Stimulated activated CD8-positive, alpha-beta memory T cell treated with anti-CD3 and anti-CD28 coated beads, Interleukin-7, amount 100 ng/mL, for 1 hour (primary cell): ENCODE data around the gene SMC1B.

Source experiments
- DNase-seq, 2 donors: peaks; one replicate each; pipeline ENCODE4 v3.0.0-alpha.2; 2020; ENCODE audit warnings: low read depth in 2 of 2

SMC1B gene

DNA sequence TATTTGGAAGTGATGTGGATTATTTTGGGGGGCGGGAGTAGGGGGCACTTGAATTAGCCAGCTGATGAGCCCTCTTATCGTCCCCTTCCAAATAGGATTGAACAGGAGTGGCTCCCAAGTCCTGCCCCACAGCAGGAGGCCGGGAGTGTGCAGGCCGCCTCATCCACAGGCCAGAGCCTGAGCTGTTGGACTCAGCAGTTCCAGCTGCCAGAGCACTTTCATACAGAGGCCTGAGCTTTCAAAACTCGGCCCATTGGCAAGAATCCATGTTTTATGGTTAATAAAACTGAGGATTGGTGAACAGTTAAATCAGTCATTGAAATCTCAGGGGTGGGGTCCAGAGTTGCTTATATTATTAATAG is 94.1 kb downstream of the SMC1B start:
- DNase-seq: no peak

DNA sequence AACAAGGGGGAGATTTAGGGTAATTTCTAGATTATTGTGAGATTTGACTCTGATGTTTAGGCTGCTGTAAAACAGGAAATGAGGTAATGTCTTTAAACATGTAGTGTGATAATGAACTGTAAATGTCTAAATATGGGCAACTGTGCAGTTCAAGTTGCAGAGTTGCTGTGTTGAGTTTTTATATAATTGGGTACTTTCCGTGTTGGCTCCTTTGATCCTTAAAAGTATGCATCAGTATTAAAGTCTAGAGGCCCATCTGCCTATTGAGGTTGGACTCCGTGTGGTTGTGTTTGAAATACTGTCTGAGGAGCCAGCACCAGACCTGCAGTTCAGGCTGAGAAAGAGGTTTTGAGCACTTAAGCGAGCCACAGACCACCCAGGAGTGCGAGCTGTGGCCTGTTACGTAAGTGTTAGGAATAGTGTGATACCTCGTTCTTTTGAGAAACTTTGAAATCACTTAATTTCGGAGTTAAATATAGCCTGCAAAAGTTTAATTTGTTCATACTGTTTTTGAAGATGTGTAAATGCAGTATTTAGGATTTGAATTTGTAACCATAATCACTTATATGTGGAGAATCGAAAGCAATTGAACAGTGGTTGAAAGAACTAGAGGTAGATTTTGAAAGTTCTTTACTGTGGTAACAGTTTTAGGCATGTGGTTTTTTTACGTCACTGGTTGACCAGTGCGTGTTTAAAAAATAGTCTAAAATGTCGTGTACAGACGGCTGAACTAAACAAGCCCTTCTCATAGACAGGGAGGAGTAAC is 94.7 kb downstream of the SMC1B start:
- peak in 1 of 2 donors; percentile 30 for DNase-seq

DNA sequence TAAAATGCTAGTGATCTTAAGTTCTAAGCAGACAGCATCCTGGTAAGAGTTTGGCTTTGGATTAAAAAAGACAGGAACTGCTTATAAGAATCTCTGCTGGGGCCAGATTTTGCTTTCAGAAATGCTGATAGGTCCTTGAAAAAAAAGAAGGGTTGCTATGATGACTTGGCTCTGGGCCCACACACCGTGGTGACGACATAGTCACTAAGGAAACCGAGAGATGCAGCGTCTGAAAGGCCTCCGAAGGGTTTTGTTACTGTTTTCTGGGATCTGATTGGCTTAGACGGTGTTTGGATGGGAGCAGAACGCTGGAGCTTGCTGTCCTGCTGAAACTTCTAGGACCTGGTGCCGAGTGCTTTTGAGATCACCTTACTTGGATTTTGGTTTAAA is 95.2 kb downstream of the SMC1B start:
- peak; percentile 67 to 73 for DNase-seq

DNA sequence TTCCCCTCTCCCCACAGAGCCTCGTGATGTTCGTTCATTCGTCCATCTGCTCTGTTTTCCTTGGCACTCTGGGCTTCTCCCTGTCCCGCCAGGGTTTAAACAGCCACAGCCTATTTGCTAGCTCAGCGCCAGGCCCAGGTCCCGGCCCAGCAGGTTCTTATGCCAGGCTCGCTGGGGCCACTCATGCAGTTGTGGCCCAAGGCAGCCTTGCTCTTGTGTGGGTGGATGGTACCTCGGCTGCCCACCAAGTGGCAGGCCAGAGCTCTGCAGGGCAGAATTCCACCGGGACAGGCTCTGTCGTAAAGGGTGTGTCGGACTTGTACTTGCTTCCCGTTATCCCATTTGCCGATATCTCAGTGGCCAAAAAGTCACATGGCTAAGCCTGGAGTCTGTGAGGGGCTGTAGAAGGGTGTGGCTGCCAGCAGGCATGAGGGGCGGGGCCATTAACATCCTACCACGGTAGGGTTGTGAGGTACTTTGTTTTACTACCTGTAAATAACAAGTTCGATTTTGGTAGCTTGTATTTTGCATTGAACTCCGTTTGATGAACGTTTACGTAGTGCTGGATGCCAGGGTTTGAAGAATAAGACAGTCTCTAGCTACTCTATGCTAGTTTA is 95.7 kb downstream of the SMC1B start:
- no peak for DNase-seq

DNA sequence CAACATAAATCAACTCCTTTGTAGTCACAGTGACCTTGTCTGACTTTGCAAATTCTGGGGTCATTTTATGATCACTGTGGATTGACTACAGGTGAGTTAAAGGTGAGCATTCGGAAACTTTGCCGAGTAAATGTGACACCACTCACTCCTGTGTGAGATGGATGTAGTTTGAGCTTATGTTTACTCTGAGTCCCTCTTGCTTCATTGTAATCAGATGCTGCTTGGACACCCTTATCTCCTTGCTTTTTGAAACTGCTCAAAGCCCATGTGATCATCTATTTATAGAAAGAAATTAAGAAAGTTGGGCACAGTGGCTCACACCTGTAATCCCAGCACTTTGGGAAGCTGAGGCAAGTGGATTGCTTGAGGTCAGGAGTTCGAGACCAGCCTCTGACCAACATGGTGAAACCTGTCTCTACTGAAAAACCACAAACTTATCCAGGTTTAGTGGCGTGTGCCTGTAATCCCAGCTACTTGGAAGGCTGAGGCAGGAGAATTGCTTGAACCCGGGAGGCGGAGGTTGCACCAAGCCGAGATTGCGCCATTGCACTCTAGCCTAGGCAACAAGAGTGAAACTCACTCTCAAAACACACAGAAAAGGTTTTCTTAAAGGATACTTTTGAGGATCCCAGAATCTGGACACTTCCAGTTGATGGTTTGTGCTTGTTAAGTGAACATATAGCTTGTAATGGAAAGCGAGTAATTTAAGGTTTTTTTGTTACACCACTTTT is 96.4 kb downstream of the SMC1B start:
- DNase-seq: no peak

DNA sequence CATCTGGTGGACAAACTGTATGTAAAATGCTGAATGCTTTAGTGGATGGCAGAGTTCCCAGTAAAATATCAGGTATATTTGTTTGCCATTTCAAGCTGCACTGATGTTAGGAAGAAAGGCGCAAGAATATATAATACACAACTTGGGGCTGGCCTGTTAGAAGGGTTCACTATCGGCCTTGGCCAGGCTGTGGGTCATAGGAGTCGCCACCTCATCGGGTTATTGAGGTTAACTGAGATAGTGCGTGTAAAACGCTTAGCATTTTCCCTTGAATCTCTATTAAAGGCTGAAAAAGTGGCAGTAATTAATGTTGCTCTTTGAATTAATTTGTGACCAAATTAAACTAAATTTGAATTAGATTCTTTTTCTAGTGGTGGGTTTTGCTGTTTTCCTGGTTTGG is 98.6 kb downstream of the SMC1B start:
- DNase-seq: no peak

DNA sequence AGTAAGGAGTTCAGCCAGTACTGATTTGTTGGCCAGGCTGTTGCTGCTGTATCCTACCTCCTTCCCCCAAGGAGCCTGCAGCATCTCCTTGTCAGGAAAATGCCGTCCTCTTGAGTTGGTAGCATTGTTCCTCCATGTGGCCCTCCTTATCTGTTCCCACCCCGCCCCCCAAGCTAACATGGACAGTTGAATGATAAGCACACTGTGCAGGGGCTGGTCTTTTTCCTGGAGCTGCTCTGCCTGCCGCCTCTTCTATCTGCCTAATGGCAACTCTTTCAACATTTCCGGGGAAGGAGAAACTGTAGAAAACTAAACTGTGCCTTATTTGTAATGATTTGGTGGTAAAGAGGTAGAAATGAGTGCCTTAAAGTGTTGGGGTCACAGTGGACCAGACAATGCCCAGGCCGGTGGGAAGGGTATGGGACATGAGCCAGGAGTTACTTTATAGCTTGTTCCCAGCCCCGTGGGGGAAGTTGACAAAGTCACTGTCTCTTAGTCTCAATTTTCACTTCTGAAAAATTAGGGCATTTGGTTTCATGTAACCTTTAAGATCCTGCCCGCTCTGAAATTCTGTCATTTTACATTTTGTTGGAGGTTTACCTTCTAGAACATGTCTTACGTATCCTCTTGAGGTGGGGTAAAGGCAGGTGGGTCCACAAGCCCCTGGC is 99.2 kb downstream of the SMC1B start:
- DNase-seq: no peak

DNA sequence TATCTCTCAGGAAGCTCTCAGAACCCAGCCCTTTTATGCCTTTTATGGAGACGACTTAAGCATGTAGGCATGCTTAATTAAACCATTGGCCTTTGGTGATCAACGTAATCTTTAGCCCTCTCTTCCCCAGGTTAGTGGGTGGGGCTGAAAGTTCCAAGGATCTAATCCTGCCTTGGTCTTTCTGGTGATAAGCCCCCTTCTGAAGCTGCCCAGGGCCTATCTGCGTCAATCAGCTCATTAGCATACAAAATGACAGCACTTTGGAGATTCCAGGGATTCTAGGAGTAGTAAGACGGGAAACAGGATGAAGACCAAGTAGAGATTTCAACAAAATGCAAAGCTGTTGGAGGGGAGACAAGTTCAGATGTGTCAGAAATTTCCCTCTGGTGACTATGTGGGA is 100.5 kb downstream of the SMC1B start:
- no peak for DNase-seq

DNA sequence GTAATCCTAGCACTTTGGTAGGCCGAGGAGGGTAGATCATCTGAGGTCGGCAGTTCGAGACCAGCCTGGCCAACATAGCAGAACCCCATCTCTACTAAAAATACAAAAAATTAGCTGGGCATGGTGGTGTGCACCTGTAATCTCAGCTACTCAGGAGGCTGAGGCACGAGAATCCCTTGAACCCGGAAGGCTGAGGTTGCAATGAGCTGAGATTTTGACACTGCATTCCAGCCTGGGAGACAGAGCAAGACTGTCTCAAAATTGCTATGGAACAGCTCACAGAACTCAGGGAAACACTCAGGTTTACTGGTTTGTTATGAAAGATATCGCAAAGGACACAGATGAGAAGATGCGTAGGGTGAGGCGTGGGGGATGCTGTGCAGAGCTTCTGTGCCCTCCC is 101.0 kb downstream of the SMC1B start:
- no peak for DNase-seq

DNA sequence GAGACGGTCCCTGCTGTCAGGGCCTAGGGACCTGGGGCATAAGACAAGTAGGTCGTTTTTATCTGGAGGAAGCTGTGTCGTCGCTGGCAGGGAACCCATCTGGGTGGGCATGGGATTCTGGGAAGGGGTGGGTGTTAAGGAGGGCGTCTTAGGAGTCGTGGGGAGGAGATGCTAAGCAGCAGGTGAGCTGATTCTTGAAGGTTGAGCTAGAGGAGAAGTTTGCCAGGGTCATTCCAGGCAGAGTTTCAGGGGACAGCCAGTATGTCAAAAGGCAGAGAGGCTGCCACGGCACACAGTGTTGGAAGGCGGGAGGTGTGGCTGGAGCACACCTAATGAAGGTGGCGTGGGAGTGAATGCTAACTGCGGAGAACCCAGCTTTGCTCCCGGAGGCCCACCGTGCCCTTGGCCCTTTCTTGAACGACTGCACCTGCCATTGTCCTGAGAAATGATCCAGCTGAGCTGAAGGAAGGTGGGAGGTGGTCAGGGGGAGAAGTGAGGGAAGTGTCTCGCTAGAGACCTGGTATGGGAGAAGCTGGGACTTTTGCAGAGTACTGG is 102.3 kb downstream of the SMC1B start:
- no peak for DNase-seq

DNA sequence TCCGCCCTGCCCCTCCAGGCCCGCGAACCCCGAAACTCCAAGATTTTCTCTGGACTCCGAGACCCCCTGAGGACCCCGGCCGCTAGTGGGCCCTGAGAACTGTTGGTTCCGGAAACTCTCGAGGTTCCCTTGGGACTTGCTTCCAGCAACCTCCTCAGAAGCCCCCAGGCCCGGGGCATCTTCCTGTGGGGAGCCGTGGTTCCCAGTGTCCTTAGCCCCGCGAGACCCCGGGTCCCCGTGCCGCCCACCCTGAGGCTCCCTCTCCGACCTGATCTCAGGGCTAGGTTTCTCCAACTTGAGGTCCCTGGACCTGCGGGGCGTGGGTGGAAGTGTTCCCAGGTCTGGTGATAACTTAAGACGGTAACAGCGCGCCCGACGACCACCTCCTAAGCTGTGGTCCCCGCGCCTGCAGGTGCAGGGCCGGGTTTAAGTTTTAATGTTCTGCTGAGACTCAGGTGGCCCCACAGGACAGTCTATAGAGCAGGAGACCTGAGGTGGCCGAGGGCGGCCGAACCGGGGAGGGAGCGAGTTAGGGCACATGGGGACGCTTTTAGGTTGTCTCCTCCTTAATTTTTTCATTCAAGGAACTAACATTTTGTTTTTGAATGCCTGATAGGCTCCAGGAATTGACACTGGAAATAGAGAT is 102.9 kb downstream of the SMC1B start:
- no peak for DNase-seq

DNA sequence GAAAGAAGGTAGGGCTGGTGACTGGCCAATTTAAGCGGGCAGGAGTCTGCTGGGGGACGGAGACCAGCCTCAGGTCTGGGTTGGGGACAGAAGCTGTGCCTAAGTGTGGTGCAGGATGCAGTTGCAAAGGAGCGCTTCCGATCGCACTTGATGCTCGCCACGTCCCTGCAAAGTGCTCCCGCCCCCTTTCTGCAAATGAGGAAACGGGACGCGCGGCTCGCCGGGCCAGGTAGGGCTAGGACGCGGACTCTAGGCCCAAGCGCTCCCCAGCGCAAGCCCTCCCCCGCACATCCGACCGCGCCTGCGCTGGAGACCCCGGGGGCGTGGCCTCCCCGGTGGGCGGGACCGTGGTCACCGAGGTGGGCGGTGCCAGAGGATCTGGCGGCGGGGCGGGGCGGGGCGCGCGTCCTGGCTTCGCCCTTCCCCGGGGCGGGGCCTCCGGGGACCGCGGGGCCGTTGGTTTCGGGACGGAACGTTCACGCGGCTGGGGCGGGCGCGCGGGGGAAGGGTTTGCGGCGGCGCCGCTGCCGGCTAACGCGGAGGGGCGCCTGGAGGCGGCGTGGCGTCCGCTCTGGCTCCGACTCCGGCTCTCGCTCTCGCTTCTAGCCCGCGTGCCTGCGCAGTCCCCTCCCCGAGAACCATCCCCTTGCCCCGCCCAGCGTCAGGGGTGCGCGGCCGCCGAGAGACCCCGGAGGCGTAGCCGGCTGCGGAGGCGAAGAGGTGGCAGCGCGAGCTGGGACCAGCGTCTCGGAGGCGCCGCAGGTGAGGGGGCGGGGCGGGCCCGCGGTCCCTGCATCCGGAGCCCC is 103.8 kb downstream of the SMC1B start, which contains the start of gene FAM118A:
Gene FAM118A, plus strand, starts transcription at position 513 of the 806 bp plus-strand sequence. CDS start 12,446 bp downstream, outside the sequence.
- peak; percentile 96 to 99 for DNase-seq

DNA sequence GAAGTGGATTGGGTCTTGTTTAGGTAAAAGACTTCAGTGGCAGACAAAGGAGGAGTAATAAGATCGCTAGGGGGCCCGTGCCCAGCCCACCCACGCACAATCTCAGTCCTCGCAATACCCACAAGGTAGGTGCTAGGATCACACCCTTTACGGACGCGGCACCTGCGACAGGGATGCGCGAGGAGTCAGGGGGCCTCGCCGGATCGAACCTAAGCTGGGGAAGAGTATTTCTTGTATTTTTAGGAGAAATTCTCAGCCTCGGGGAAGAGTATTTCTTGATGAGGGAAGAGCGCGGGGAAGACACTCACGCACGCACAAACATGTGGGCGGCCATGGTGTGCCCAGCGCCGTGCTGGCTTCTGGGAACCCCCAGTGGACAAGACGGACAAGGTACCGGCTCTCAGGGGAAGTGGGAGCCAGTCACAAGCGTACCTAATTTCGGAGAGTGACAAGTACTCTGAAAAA is 104.4 kb downstream of the SMC1B start:
- no peak for DNase-seq

DNA sequence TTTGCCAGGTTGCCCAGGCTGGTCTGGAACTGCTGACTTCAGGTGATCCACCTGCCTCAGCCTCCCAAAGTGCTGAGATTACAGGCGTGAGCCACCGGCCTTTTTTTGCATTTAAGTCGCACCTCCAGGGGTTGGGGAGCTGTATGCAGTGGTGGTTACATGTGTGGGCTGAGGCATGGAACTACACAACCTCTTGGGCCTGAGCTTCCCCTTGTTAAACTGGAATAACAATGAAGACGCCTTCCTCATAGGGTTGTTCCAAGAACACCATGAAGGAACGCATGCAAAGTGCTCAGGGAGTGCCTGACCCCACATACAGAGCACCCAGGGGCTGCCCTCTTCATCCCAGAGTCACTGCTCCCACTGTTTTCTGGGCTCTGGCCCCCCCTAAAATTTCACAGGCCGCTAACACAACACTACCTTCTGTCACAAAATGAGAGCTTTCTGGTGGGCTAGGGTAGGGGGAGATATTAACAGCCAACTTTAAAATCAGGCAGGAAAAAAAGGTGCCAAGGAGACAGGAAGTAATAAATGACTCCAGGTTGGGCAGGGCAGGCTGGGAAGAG is 104.9 kb downstream of the SMC1B start:
- DNase-seq: no peak

DNA sequence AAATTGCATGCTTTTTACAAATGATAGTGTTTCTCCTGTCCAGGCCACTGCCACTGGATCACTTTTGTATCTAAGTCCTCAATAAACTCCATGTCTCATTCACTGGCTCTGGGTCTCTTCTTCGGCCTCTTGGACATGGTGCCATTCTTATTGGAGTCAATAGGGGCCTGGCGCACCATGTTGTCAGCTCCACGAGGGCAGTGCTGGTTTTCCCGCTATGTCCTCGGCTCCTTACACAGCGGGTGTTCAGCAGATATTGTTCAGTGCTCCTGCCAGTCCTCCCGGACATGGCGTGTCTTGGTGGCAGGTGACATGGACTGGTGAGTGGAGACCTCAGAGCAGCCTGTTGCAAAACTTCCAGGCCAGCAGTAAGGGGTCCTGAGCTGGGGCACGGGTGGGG is 107.3 kb downstream of the SMC1B start:
- no peak for DNase-seq

DNA sequence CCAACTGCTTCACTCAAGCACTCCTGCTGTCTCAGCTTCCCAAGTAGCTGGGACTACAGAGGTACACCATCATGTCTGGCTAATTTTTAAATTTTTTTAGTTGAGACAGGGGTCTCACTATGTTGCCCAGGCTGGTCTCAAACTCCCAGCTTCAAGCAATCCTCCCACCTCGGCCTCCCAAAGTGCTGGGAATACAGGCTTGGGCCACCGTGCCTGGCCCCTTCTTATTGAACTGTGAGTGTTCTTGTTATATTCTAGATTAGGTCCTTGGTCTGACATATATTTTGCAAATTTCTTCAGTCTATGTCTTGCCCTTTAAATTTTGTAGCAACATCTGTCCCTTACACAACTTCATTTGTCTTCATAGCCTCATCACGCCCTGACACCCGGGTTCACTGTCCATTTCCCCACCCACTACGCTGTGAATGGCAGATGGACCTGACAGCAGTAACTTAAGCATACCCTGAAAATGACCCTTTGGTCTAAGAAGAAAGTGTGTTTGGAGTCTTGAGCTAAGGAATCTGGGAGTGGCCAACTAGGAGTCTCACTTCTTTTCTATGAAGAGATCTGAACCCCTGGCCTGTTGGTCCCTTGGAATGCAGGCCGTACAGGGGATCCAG is 107.8 kb downstream of the SMC1B start:
- no peak for DNase-seq

DNA sequence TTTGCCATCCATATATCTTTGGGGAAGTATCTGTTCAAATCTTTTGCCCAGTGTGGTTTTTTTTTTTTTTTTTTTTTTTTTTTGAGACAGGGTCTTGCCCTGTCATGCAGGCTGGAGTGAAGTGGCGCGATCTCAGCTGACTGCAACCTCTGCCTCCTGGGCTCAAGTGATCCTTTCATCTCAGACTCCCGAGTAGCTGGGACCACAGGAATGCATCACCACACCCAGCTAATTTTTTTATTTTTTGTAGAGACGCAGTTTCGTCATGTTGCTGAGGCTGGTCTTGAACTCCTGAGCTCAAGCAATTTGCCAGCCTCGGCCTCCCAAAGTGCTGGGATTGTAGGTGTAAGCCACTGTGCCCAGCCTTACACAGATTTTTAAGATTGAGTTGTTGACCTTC is 108.4 kb downstream of the SMC1B start:
- DNase-seq: no peak

DNA sequence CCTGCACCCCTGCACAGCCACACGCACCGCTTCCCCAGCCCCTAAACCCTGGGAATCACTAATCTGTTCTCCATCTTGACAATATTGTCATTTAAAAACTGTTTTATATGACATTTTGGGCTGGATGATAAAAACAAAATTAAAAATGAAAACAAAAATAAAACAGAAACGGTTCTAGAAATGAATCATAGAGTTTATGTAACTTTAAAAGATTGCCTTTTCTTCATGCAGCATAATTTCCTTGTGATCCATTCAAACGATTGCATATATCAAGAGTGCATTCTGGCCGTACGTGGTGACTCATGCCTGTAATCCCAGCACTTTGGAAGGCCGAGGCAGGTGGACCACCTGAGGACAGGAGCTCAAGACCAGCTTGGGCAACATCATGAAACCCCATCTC is 110.2 kb downstream of the SMC1B start:
- DNase-seq: no peak

DNA sequence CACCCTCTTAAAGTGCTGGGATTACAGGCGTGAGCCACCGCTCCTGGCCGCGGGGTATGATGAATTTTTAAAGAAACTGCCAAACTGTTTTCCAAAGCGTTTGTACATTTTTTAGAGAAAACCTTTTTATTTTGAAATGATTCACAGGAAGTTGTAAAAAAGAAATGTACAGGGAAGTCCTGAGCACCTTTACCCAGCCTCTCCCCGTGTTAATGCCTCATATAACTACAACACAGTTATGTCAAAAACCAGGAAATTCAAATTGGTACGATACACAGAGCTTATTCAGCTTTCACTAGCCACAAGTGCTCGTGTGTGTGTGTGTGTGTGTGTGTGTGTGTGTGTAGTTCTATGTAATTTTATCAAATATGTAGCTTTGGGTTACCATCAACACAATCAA is 110.6 kb downstream of the SMC1B start:
- no peak for DNase-seq
